BE2C (cell line): ENCODE results near the gene RAB38.

Experiments used
- DNase-seq: peaks from one replicate; pipeline ENCODE4 v3.0.0-alpha.2; 2020
- H3K27me3 ChIP-seq: fragments of 250-450 bp; sonication (Bioruptor Pico); 2 replicates; pipeline ENCODE4 v1.5.1; 2020; ENCODE audit warnings: mild to moderate bottlenecking
- H3K36me3 ChIP-seq: fragments of 250-450 bp; sonication (Bioruptor Pico); 2 replicates; pipeline ENCODE4 v1.5.1; 2020; ENCODE audit warnings: mild to moderate bottlenecking
- H3K4me1 ChIP-seq: fragments of 250-450 bp; sonication (Bioruptor Pico); 2 replicates; pipeline ENCODE4 v1.5.1; 2020
- H3K4me3 ChIP-seq: 2 replicates; pipeline ENCODE4 v1.5.1; 2011; ENCODE audit warnings: low read depth, low read length
- H3K9me3 ChIP-seq: fragments of 250-450 bp; sonication (Bioruptor Pico); 2 replicates; pipeline ENCODE4 v1.5.1; 2020
- CTCF ChIP-seq: IDR thresholded peaks from 2 replicates; pipeline ENCODE4 v1.5.1; 2012; ENCODE audit warnings: mild to moderate bottlenecking, low read depth, low read length

The RAB38 gene

DNA sequence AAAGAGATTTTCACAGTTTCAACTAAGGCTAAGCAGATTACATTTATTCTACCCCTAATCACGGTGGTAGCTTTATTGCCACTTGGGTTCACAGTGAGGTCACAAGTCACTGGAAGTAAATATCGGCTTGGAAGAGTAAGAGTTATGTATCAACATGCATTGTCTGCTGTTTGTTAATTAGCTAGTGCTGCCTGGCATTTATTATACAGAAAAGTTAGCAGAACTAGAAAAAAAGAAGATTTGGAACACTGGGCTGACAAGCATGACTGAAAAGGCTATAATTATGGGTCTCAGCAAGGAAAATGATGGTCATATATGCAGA lies 13.7 kb upstream of the RAB38 start:
- no peaks in the 10 kb centered on the region for H3K27me3 ChIP-seq
- no peaks in the 10 kb centered on the region; the same call in 1 of the 2 replicates for H3K4me1 ChIP-seq
- no peaks in the 10 kb centered on the region; the same call in 1 of the 2 replicates for H3K9me3 ChIP-seq
- no peak for DNase-seq
- H3K4me3 ChIP-seq, result no peak overlapping the region
- TF ChIP-seq CTCF, result no peak
- H3K36me3 ChIP-seq, result no peaks in the 10 kb centered on the region

DNA sequence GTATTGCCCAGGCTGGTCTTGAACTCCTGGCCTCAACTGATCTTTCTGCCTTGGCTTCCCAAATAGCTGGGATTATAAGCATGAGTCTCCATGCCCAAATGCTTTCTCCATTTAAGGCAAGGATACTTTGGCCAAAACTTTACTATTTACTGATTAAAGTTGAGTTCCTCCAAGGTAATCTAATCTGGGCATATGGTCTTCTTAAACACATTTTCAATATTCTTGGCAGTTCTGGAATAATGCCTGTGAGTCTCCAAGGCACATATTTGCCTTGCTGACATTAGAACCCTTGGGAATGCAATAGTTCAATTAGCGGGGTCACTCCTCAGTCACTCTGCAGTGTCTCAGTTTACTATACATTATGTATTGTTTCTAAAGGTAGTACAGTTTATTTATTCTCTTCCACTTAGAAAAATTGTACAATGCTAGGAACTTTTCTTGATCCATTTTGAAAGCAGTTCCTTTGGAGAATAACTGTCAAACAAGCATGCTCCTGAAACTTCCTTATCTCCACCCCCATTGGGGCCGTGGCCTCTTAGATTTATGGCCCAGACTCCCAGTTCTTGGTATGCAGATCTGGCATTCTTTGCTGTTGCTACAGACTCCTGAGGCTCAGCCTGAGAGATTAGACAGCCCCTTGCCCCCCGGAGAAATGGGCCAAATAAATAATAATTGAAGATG lies 13.1 kb upstream of the RAB38 start:
- no peaks in the 10 kb centered on the region; the same call in 1 of the 2 replicates for H3K9me3 ChIP-seq
- no peak for TF ChIP-seq CTCF
- no peak for DNase-seq
- H3K4me3 ChIP-seq, result no peak overlapping the region
- no peaks in the 10 kb centered on the region for H3K27me3 ChIP-seq
- H3K4me1 ChIP-seq, result no peaks in the 10 kb centered on the region; the same call in 1 of the 2 replicates
- no peaks in the 10 kb centered on the region for H3K36me3 ChIP-seq

GRCh38 chr11:88183233-88183632 lies 8.0 kb upstream of the RAB38 start:
- no peaks in the 10 kb centered on the region for H3K9me3 ChIP-seq
- H3K4me3 ChIP-seq, result no peak overlapping the region
- H3K4me1 ChIP-seq, result no peaks in the 10 kb centered on the region
- H3K36me3 ChIP-seq, result no peaks in the 10 kb centered on the region
- DNase-seq, result no peak
- no peaks in the 10 kb centered on the region for H3K27me3 ChIP-seq
- TF ChIP-seq CTCF, result no peak

DNA sequence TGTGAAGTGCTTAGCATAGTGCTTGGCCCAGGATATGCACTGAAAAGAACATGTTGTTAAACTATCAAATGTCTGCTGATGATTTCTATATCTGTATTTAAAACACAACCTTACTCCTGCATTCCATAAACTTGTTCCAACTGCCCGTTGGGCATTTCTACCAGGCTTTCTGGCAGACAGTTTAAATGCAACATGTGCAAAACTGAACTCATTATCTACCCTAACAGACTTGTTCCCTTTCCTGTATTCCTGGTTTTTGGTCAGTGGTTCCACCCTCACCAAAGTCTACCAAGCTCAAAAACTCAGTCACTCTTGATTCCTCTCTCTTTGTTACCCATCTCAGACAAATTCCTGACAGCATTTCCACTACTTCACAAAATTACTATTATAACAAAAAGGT lies 6.5 kb upstream of the RAB38 start:
- Histone ChIP-seq H3K9me3 (no peaks in the 10 kb centered on the region), H3K4me1 (no peaks in the 10 kb centered on the region), H3K36me3 (no peaks in the 10 kb centered on the region), H3K4me3 (no peak overlapping the region), H3K27me3 (no peaks in the 10 kb centered on the region)
- DNase-seq, result no peak
- TF ChIP-seq CTCF, result no peak

GRCh38 chr11:88179971-88180629 lies 4.9 kb upstream of the RAB38 start:
- H3K9me3 ChIP-seq, result no peaks in the 10 kb centered on the region
- H3K27me3 ChIP-seq, result no peaks in the 10 kb centered on the region
- H3K4me1 ChIP-seq, result no peaks in the 10 kb centered on the region
- no peaks in the 10 kb centered on the region for H3K36me3 ChIP-seq
- TF ChIP-seq CTCF, result no peak
- DNase-seq, result no peak
- H3K4me3 ChIP-seq, result no peak overlapping the region

DNA sequence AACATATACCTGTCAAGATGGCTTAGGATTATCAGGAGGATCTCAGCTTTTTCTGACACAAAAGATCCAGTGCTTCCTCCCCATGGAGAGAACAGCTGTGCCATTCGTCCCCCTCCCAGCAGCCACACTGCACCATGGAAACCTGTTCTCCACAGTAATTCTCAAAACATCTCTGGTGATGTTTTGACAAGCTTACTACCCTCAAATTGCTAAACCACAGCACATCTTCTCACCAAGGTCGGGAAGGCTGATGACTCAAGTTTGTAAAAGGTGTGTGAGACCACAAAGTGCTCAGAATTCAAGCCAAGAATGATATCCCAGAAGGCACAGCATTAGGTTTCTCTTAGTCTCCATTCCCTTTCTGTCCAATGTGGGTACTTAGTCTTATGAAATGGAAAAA lies 3.9 kb upstream of the RAB38 start:
- no peaks in the 10 kb centered on the region for H3K27me3 ChIP-seq
- no peaks in the 10 kb centered on the region for H3K4me1 ChIP-seq
- TF ChIP-seq CTCF, result no peak
- no peak for DNase-seq
- no peaks in the 10 kb centered on the region for H3K9me3 ChIP-seq
- H3K36me3 ChIP-seq, result no peaks in the 10 kb centered on the region
- no peak overlapping the region for H3K4me3 ChIP-seq
